Neural cell (in vitro differentiated cells): Measurements from ENCODE around the gene TCFL5.

Experiments used
- EZH2 ChIP-seq: fragments of 200-600, 300-800 bp; shearing (Covaris generic), sonication (generic); IDR thresholded peaks from 2 replicates; pipeline ENCODE4 v1.6.1; 2014; ENCODE audit warnings: antibody characterized with exemption, low read length, borderline replicate concordance, mild to moderate bottlenecking; ENCODE audit not compliant: insufficient read depth, poor library complexity, severe bottlenecking
- MXI1 ChIP-seq: fragments of 450-650 bp; conservative IDR thresholded peaks from 2 replicates; pipeline ENCODE4 v1.6.1; 2014; ENCODE audit warnings: antibody characterized with exemption, mild to moderate bottlenecking; ENCODE audit not compliant: poor library complexity, severe bottlenecking
- TF ChIP-seq, protein P1 (sequence below): fragments of 450-650 bp; IDR thresholded peaks from 2 replicates; pipeline ENCODE4 v1.5.1; 2014; ENCODE audit warnings: antibody characterized with exemption, mild to moderate bottlenecking, moderate library complexity; ENCODE audit not compliant: poor library complexity, severe bottlenecking

DNA sequence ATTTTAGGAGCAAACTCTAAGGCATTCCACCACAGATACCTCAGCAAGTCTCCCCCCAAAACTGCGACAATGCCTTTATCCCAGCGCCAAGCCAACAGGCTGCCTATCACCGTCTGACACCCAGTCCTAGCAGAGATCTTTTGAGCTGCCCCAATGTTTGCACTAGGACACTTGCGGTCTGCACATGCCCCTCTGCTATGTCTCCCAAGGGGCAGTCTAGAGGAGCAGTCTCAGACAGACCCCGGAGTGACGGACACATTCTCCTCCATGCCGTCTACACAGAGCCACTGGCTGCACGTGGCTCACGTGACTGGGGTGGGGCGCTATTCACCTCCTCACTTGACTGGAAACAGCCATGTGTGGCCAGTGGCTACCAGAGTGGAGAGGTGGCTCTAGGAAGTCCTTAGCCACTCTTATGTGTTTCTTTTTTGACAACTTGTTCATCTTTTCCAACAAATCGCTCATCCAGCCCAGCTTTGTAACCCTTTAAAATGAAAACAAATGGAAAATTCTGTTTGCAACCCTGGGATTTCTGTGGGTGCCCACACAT, 48.7 kb upstream of the TCFL5 start:
- TF ChIP-seq, protein P1, sequence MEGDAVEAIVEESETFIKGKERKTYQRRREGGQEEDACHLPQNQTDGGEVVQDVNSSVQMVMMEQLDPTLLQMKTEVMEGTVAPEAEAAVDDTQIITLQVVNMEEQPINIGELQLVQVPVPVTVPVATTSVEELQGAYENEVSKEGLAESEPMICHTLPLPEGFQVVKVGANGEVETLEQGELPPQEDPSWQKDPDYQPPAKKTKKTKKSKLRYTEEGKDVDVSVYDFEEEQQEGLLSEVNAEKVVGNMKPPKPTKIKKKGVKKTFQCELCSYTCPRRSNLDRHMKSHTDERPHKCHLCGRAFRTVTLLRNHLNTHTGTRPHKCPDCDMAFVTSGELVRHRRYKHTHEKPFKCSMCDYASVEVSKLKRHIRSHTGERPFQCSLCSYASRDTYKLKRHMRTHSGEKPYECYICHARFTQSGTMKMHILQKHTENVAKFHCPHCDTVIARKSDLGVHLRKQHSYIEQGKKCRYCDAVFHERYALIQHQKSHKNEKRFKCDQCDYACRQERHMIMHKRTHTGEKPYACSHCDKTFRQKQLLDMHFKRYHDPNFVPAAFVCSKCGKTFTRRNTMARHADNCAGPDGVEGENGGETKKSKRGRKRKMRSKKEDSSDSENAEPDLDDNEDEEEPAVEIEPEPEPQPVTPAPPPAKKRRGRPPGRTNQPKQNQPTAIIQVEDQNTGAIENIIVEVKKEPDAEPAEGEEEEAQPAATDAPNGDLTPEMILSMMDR = no peak
- TF ChIP-seq MXI1 (no peak), EZH2 (no peak)
